Activated CD4-positive, alpha-beta T cell treated with anti-CD3 and anti-CD28 coated beads, Interleukin-2, amount 10 ng/mL, durations not matched to agents 7 days and 5 days (primary cell): ENCODE results near the gene ZNF566. TPM values are rescaled to one million over a fixed set of nuclear protein-coding genes. Genes with fewer than 3 reads are reported as not detected.

ENCODE experiments used
- CTCF ChIA-PET: fragments of 350-600 bp; sonication (Branson Sonifier 250); formaldehyde crosslinking; loops from one replicate; lab custom pipeline; 2021; ENCODE audit warnings: antibody characterized with exemption; lab: Charles Lee
- POLR2A ChIA-PET: fragments of 350-600 bp; sonication (Branson Sonifier 250); formaldehyde crosslinking; loops from one replicate; lab custom pipeline; 2021; ENCODE audit warnings: antibody characterized with exemption; lab: Charles Lee
- DNase-seq: peaks from one replicate; pipeline ENCODE4 v3.0.0-alpha.2; 2020
- H3K27ac Mint-ChIP-seq: one replicate; pipeline ENCODE4 v1.8.0; 2021; ENCODE audit warnings: mild to moderate bottlenecking, moderate library complexity, mixed read lengths
- H3K27me3 Mint-ChIP-seq: one replicate; pipeline ENCODE4 v1.8.0; 2021; ENCODE audit warnings: mixed read lengths
- H3K36me3 Mint-ChIP-seq: one replicate; pipeline ENCODE4 v1.8.0; 2021; ENCODE audit warnings: low read depth, mixed read lengths
- H3K4me1 Mint-ChIP-seq: one replicate; pipeline ENCODE4 v1.8.0; 2021; ENCODE audit warnings: mixed read lengths
- H3K4me3 Mint-ChIP-seq: one replicate; pipeline ENCODE4 v1.8.0; 2021; ENCODE audit warnings: mild to moderate bottlenecking, moderate library complexity, mixed read lengths
- H3K9me3 Mint-ChIP-seq: one replicate; pipeline ENCODE4 v1.8.0; 2021; ENCODE audit warnings: mixed read lengths
- total RNA-seq, 2 experiments: library from RNA; stranded (reverse); gene quantifications; one replicate each; pipeline ENCODE4 v1.2.3, GENCODE V29; 2021

The ZNF566 gene
- total RNA-seq: 1 to 10 TPM; 7.8 to 9.6 TPM

- Mint-ChIP-seq H3K9me3 (peaks cover 21% of the 10 kb centered on the region), H3K36me3 (peaks cover 25% of the 10 kb centered on the region), H3K4me3 (peak within 1 kb of the TSS; percentile 93), H3K27ac (peak within 1 kb of the TSS; percentile 93), H3K27me3 (no peaks in the 10 kb centered on the region), H3K4me1 (peaks cover 24% of the 10 kb centered on the region)
- ChIA-PET CTCF (interaction anchor here (1.0 to 2.5 kb wide), 2 partner anchors 10 to 39 kb away, joined by 3 to 9 read pairs; partner anchors contain the start of gene ZNF260), POLR2A (interaction anchor here (1.4 kb wide), 1 partner anchor 361 kb away, joined by 3 read pairs; the partner anchor contains the start of gene ZNF345)
- peak; percentile 95 for DNase-seq
Observed at GRCh38 chr19:36489118-36489919, at the start of gene ZNF566. TSS of gene ZNF566 (minus strand) at chr19:36489561. CDS start at chr19:36476557, 13,004 bp downstream.

GRCh38 chr19:36528921-36529518, 39.7 kb upstream of the ZNF566 start:
- Mint-ChIP-seq H3K36me3 (peaks cover 58% of the 10 kb centered on the region), H3K4me1 (peaks cover 23% of the 10 kb centered on the region), H3K9me3 (peaks cover 45% of the 10 kb centered on the region), H3K27ac (peak overlapping the region; percentile 98), H3K4me3 (peak overlapping the region; percentile 98), H3K27me3 (no peaks in the 10 kb centered on the region)
- CTCF ChIA-PET: interaction anchor here (1.3 to 2.8 kb wide), 2 partner anchors 12 to 83 kb away, joined by 3 to 10 read pairs; no protein-coding TSS in a partner anchor
- no peak for DNase-seq
- POLR2A ChIA-PET: interaction anchor here (1.2 kb wide), 1 partner anchor 44 kb away, joined by 4 read pairs; the partner anchor contains the start of gene ZNF529

- H3K4me1 Mint-ChIP-seq: peaks cover 23% of the 10 kb centered on the region
- POLR2A ChIA-PET: interaction anchor here (1.2 kb wide), 1 partner anchor 45 kb away, joined by 4 read pairs; the partner anchor contains the start of gene ZNF529
- H3K4me3 Mint-ChIP-seq: peak within 1 kb of the TSS; percentile 98
- no peaks in the 10 kb centered on the region for H3K27me3 Mint-ChIP-seq
- CTCF ChIA-PET: interaction anchor here (1.3 to 2.8 kb wide), 3 partner anchors 13 to 84 kb away, joined by 3 to 10 read pairs (median 3); partner anchors contain the start of gene ZNF566
- H3K36me3 Mint-ChIP-seq: peaks cover 57% of the 10 kb centered on the region
- H3K9me3 Mint-ChIP-seq: peaks cover 42% of the 10 kb centered on the region
- DNase-seq: peak; percentile 94
- peak within 1 kb of the TSS; percentile 98 for H3K27ac Mint-ChIP-seq
Observed at GRCh38 chr19:36528194-36528920, 39.0 kb upstream of the ZNF566 start, which contains the start of gene ZNF260. TSS of gene ZNF260 (minus strand) at chr19:36528271. CDS start at chr19:36515238, 13,033 bp downstream.

GRCh38 chr19:36527873-36528193, 38.5 kb upstream of the ZNF566 start:
- Mint-ChIP-seq H3K27me3 (no peaks in the 10 kb centered on the region), H3K27ac (peak overlapping the region; percentile 98), H3K4me3 (peak overlapping the region; percentile 98), H3K9me3 (peaks cover 44% of the 10 kb centered on the region), H3K4me1 (peaks cover 23% of the 10 kb centered on the region), H3K36me3 (peaks cover 59% of the 10 kb centered on the region)
- ChIA-PET CTCF (interaction anchor here (1.3 to 2.8 kb wide), 3 partner anchors 13 to 85 kb away, joined by 3 to 10 read pairs (median 3); partner anchors contain the start of gene ZNF566), POLR2A (interaction anchor here (1.2 kb wide), 1 partner anchor 45 kb away, joined by 4 read pairs; the partner anchor contains the start of gene ZNF529)
- no peak for DNase-seq

GRCh38 chr19:36527341-36527740, 38.0 kb upstream of the ZNF566 start:
- peaks cover 23% of the 10 kb centered on the region for H3K4me1 Mint-ChIP-seq
- ChIA-PET CTCF (interaction anchor here (1.4 kb wide), 1 partner anchor 38 kb away, joined by 3 read pairs; the partner anchor contains the start of gene ZNF566), POLR2A (no interaction called here)
- DNase-seq: no peak
- no peaks in the 10 kb centered on the region for H3K27me3 Mint-ChIP-seq
- H3K4me3 Mint-ChIP-seq: peak overlapping the region; percentile 98
- H3K27ac Mint-ChIP-seq: peak overlapping the region; percentile 98
- H3K9me3 Mint-ChIP-seq: peaks cover 46% of the 10 kb centered on the region
- H3K36me3 Mint-ChIP-seq: peaks cover 60% of the 10 kb centered on the region

GRCh38 chr19:36526581-36526980, 37.2 kb upstream of the ZNF566 start:
- CTCF ChIA-PET: no interaction called here
- POLR2A ChIA-PET: no interaction called here
- DNase-seq: no peak
- H3K4me1 Mint-ChIP-seq: peaks cover 23% of the 10 kb centered on the region
- peaks cover 62% of the 10 kb centered on the region for H3K36me3 Mint-ChIP-seq
- H3K9me3 Mint-ChIP-seq: peaks cover 46% of the 10 kb centered on the region
- peak overlapping the region; percentile 7 for H3K27ac Mint-ChIP-seq
- no peaks in the 10 kb centered on the region for H3K27me3 Mint-ChIP-seq
- H3K4me3 Mint-ChIP-seq: peak overlapping the region; percentile 51

GRCh38 chr19:36524617-36525016, 35.3 kb upstream of the ZNF566 start:
- H3K4me1 Mint-ChIP-seq: peaks cover 23% of the 10 kb centered on the region
- no peak overlapping the region for H3K27ac Mint-ChIP-seq
- H3K27me3 Mint-ChIP-seq: no peaks in the 10 kb centered on the region
- H3K36me3 Mint-ChIP-seq: peaks cover 69% of the 10 kb centered on the region
- POLR2A ChIA-PET: no interaction called here
- no peak overlapping the region for H3K4me3 Mint-ChIP-seq
- CTCF ChIA-PET: no interaction called here
- no peak for DNase-seq
- H3K9me3 Mint-ChIP-seq: peaks cover 38% of the 10 kb centered on the region

- ChIA-PET POLR2A (no interaction called here), CTCF (no interaction called here)
- DNase-seq: no peak
- H3K4me3 Mint-ChIP-seq: no peak overlapping the region
- no peak overlapping the region for H3K27ac Mint-ChIP-seq
- H3K9me3 Mint-ChIP-seq: peaks cover 60% of the 10 kb centered on the region
- H3K36me3 Mint-ChIP-seq: peaks cover 57% of the 10 kb centered on the region
- no peaks in the 10 kb centered on the region for H3K4me1 Mint-ChIP-seq
- no peaks in the 10 kb centered on the region for H3K27me3 Mint-ChIP-seq
Observed at GRCh38 chr19:36514012-36514612, 24.8 kb upstream of the ZNF566 start.

- CTCF ChIA-PET: no interaction called here
- peaks cover 32% of the 10 kb centered on the region for H3K9me3 Mint-ChIP-seq
- no peak overlapping the region for H3K27ac Mint-ChIP-seq
- H3K4me1 Mint-ChIP-seq: no peaks in the 10 kb centered on the region
- no peaks in the 10 kb centered on the region for H3K27me3 Mint-ChIP-seq
- POLR2A ChIA-PET: no interaction called here
- no peak for DNase-seq
- H3K36me3 Mint-ChIP-seq: peaks cover 6% of the 10 kb centered on the region
- H3K4me3 Mint-ChIP-seq: no peak overlapping the region
Observed at GRCh38 chr19:36508325-36508724, 19.0 kb upstream of the ZNF566 start.

- Mint-ChIP-seq H3K27me3 (no peaks in the 10 kb centered on the region), H3K4me1 (no peaks in the 10 kb centered on the region), H3K9me3 (peaks cover 44% of the 10 kb centered on the region), H3K4me3 (no peak overlapping the region), H3K36me3 (no peaks in the 10 kb centered on the region), H3K27ac (no peak overlapping the region)
- ChIA-PET POLR2A (no interaction called here), CTCF (no interaction called here)
- DNase-seq: no peak
Observed at GRCh38 chr19:36501973-36502372, 12.6 kb upstream of the ZNF566 start.

GRCh38 chr19:36497001-36497400, 7.6 kb upstream of the ZNF566 start:
- ChIA-PET CTCF (interaction anchor here (0.6 to 1.0 kb wide), 2 partner anchors 13 to 477 kb away, joined by 3 to 4 read pairs; no protein-coding TSS in a partner anchor), POLR2A (interaction anchor here (0.6 kb wide), 1 partner anchor 587 kb away, joined by 5 read pairs; no protein-coding TSS in a partner anchor)
- H3K4me1 Mint-ChIP-seq: no peaks in the 10 kb centered on the region
- peaks cover 40% of the 10 kb centered on the region for H3K9me3 Mint-ChIP-seq
- H3K27ac Mint-ChIP-seq: no peak overlapping the region
- no peak for DNase-seq
- H3K27me3 Mint-ChIP-seq: no peaks in the 10 kb centered on the region
- no peak overlapping the region for H3K4me3 Mint-ChIP-seq
- no peaks in the 10 kb centered on the region for H3K36me3 Mint-ChIP-seq
